Activated CD4-positive, alpha-beta T cell treated with anti-CD3 and anti-CD28 coated beads, Interleukin-2, amount 10 ng/mL, durations not matched to agents 24 days and 14 days (primary cell): ENCODE results near the gene MRRF. TPM values are rescaled to one million over a fixed set of nuclear protein-coding genes. Genes with fewer than 3 reads are reported as not detected.

ENCODE experiments used
- DNase-seq: peaks from one replicate; pipeline ENCODE4 v3.0.0; 2022
- H3K27ac Mint-ChIP-seq: one replicate; pipeline ENCODE4 v1.8.0; 2022; ENCODE audit warnings: mild to moderate bottlenecking, mixed read lengths
- H3K27me3 Mint-ChIP-seq: one replicate; pipeline ENCODE4 v1.8.0; 2022; ENCODE audit warnings: mixed read lengths
- H3K36me3 Mint-ChIP-seq: one replicate; pipeline ENCODE4 v1.8.0; 2022; ENCODE audit warnings: low read depth, mild to moderate bottlenecking, mixed read lengths
- H3K4me1 Mint-ChIP-seq: one replicate; pipeline ENCODE4 v1.8.0; 2021; ENCODE audit warnings: mixed read lengths
- H3K4me3 Mint-ChIP-seq: one replicate; pipeline ENCODE4 v1.8.0; 2022; ENCODE audit warnings: mild to moderate bottlenecking, moderate library complexity, mixed read lengths
- H3K9me3 Mint-ChIP-seq: one replicate; pipeline ENCODE4 v1.8.0; 2021; ENCODE audit warnings: mixed read lengths
- intact Hi-C: fragments of 100-400 bp; cut with micrococcal nuclease; formaldehyde crosslinking; loops from one replicate; pipeline ENCODE4 v1.15.1; 2023
- total RNA-seq: library from RNA; stranded (reverse); gene quantifications from 2 replicates; pipeline ENCODE4 v1.2.3, GENCODE V29; 2022

MRRF gene
- total RNA-seq, 1 donor from 2014 or later: 73.1 TPM

DNA sequence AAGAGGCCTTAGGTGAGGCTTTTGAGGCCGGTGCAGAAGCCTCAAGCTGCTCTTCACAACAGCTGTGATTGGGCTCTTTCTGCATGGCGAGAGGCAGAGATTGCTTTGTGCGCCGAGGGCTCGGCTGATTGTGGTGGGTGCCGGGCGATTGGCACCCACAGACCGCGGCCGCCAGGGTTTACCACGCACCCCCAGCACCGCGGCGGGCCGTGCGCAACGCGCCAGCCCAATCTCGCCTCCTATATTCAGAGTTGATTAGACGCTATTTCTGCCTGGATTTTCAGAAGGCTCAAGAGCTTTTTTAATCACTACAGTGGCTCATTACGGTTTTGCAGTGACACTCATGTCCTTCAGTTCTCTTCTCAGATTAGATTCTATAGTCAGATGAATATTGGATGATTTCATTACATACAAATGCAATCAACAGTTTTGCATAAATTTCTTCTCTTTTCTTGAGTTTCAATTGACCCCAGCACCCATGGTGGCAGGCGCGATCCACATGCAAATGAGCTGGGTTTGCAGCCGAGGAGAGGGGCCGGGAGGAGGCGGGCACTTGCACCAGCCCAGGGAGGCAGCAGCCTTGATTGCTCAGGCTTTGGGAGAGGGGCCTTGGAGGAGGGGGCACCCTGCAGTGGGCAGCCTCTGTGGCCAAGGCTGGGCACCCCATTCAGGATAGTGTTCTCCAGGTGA, 72.3 kb downstream of the MRRF start:
- intact Hi-C loops: no loop called here
- no peaks in the 10 kb centered on the region for H3K9me3 Mint-ChIP-seq
- no peak overlapping the region for H3K27ac Mint-ChIP-seq
- no peak for DNase-seq
- H3K4me3 Mint-ChIP-seq: no peak overlapping the region
- H3K36me3 Mint-ChIP-seq: no peaks in the 10 kb centered on the region
- peaks cover 2% of the 10 kb centered on the region for H3K4me1 Mint-ChIP-seq
- peaks cover 2% of the 10 kb centered on the region for H3K27me3 Mint-ChIP-seq

DNA sequence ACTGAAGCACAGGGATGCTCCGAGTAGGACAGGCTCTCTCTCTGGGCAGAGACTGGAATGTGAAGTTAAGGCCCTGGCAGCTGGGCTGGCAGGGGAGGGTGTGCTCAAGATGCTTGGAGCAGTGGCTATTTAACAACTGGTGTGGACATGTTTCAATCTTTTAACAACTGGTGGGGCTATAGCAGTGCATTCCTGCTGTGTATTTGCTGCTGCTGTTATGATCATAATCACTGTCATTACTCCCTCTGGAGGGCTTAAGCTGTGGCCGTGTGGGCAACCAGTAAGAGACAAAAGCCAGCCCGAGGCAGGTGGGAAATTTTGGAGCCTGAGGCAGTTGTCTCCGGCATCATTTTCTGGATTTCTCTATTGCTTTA, 72.9 kb downstream of the MRRF start:
- Mint-ChIP-seq H3K27me3 (peaks cover 4% of the 10 kb centered on the region), H3K4me3 (no peak overlapping the region), H3K4me1 (no peaks in the 10 kb centered on the region), H3K36me3 (no peaks in the 10 kb centered on the region), H3K9me3 (no peaks in the 10 kb centered on the region), H3K27ac (no peak overlapping the region)
- DNase-seq: no peak
- intact Hi-C loops: no loop called here

GRCh38 chr9:122338536-122338935, 73.9 kb downstream of the MRRF start:
- no peak overlapping the region for H3K4me3 Mint-ChIP-seq
- H3K4me1 Mint-ChIP-seq: no peaks in the 10 kb centered on the region
- intact Hi-C loops: no loop called here
- H3K36me3 Mint-ChIP-seq: no peaks in the 10 kb centered on the region
- no peak for DNase-seq
- H3K27ac Mint-ChIP-seq: no peak overlapping the region
- H3K27me3 Mint-ChIP-seq: peaks cover 4% of the 10 kb centered on the region
- no peaks in the 10 kb centered on the region for H3K9me3 Mint-ChIP-seq

DNA sequence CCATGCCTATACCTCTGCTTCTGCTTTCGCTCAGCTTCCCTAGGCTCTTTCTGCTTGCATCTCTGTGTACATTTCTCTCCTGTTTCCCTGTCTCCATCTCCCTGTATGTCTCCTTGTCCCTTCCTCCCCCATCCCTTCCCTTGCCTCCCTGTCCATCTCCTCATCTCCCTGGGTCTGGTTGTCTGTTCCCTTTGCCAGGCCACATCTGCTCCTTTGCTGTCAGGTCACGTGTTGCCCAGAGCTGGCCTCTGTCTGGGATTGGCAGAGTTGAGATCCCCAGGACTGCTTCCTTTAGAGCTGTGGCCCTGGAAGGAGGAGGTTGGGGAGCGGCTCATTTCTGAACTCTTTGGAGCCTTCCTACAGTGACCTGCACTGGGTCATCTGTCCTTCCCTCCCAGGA, 74.3 kb downstream of the MRRF start:
- H3K27me3 Mint-ChIP-seq: peaks cover 8% of the 10 kb centered on the region
- H3K36me3 Mint-ChIP-seq: no peaks in the 10 kb centered on the region
- intact Hi-C loops: no loop called here
- H3K4me1 Mint-ChIP-seq: no peaks in the 10 kb centered on the region
- H3K9me3 Mint-ChIP-seq: no peaks in the 10 kb centered on the region
- DNase-seq: no peak
- no peak overlapping the region for H3K4me3 Mint-ChIP-seq
- H3K27ac Mint-ChIP-seq: no peak overlapping the region

GRCh38 chr9:122339579-122339978, 74.9 kb downstream of the MRRF start:
- H3K36me3 Mint-ChIP-seq: no peaks in the 10 kb centered on the region
- H3K27me3 Mint-ChIP-seq: peaks cover 8% of the 10 kb centered on the region
- H3K27ac Mint-ChIP-seq: no peak overlapping the region
- no peak overlapping the region for H3K4me3 Mint-ChIP-seq
- DNase-seq: no peak
- H3K9me3 Mint-ChIP-seq: no peaks in the 10 kb centered on the region
- intact Hi-C loops: no loop called here
- no peaks in the 10 kb centered on the region for H3K4me1 Mint-ChIP-seq

GRCh38 chr9:122340161-122340560, 75.5 kb downstream of the MRRF start:
- H3K27me3 Mint-ChIP-seq: peaks cover 12% of the 10 kb centered on the region
- H3K4me1 Mint-ChIP-seq: no peaks in the 10 kb centered on the region
- DNase-seq: no peak
- H3K27ac Mint-ChIP-seq: no peak overlapping the region
- H3K4me3 Mint-ChIP-seq: no peak overlapping the region
- H3K36me3 Mint-ChIP-seq: no peaks in the 10 kb centered on the region
- intact Hi-C loops: loop anchor here (10.0 kb wide), 1 partner anchor 125 kb away; no protein-coding TSS in a partner anchor
- no peaks in the 10 kb centered on the region for H3K9me3 Mint-ChIP-seq

DNA sequence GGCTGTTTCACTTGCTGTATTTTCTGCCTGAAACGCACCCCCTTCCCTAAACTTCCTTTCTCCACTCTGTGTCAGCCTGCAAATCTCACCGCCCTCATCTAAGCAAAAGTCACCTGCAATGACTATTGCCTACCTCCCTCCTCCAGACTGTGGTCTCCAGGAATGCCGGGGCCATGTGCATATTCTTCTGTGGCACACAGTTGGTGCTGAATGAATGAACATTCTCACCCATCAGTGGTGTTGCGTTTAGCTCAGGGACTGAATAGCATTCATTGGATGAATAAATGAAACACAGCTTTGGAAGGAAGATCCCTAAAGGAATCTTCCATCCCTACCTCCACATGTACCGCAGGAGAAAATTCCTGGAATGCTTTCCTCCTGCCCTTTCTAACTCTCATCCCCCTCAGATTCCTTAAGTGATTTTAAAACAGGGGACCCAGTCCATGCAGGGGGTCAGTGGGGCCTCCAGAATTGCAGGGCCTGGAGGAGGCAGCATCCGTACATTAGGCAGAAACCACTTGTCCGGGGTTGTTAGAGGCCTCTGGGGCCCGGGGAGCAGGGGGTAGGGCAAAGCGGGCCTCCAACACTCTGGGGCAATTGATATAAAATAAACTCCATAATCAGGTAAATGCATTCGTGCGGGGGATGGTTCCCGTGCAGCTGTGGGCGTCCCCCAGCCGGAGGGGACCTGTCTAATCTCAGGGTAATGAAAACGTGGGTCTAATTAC, 77.8 kb downstream of the MRRF start:
- intact Hi-C loops: loop anchor here (10.0 kb wide), 1 partner anchor 128 kb away; no protein-coding TSS in a partner anchor
- H3K4me3 Mint-ChIP-seq: no peak overlapping the region
- H3K27me3 Mint-ChIP-seq: peaks cover 29% of the 10 kb centered on the region
- DNase-seq: no peak
- no peaks in the 10 kb centered on the region for H3K36me3 Mint-ChIP-seq
- peaks cover 6% of the 10 kb centered on the region for H3K4me1 Mint-ChIP-seq
- H3K9me3 Mint-ChIP-seq: no peaks in the 10 kb centered on the region
- H3K27ac Mint-ChIP-seq: no peak overlapping the region

DNA sequence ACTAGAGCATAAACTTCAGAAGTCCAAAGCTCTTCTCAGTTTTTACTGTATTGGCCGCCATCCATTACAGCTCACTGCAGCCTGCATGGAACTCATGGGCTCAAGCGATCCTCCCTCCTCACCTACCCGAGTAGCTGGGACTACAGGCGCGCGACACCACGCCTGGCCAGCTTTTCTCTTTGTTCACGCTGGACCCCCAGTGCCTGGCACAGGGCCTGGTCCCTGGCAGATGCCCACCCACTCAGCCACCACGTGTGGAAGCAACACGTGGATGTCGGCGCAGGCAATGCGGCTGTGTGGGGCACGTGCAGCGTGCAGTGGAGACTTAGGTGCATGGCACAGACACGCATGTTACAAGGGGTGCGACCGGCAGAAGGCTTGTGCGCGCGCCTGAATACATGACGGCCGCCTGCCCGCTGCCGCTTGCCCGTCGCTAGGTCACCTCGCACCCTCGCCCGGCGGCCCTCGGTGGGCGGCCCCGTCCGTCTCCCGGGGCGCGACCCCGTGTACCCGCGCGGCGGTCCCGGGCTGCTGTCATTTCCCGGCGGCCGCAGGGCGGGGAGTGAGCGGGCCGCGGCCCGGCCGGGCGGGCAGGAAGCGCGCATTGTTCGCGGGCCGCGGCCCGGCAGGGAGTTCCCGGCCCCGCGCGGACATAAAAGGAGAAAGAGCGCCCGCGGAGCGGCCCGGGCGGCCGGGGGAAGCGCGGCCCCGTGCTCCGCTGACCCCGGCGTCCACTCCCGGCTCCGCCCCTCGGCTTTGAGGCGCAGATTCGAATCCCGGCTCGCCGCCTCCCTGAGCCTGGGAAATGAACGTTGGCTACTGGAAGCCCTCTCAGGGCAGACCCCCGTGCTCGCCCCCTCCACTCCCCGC, 82.0 kb downstream of the MRRF start:
- H3K9me3 Mint-ChIP-seq: no peaks in the 10 kb centered on the region
- intact Hi-C loops: loop anchor here (10.0 kb wide), 1 partner anchor 132 kb away; no protein-coding TSS in a partner anchor
- H3K36me3 Mint-ChIP-seq: no peaks in the 10 kb centered on the region
- peaks cover 55% of the 10 kb centered on the region for H3K27me3 Mint-ChIP-seq
- H3K27ac Mint-ChIP-seq: peak overlapping the region; percentile 36
- peak overlapping the region; percentile 84 for H3K4me3 Mint-ChIP-seq
- peaks cover 22% of the 10 kb centered on the region for H3K4me1 Mint-ChIP-seq
- peak; percentile 69 for DNase-seq

DNA sequence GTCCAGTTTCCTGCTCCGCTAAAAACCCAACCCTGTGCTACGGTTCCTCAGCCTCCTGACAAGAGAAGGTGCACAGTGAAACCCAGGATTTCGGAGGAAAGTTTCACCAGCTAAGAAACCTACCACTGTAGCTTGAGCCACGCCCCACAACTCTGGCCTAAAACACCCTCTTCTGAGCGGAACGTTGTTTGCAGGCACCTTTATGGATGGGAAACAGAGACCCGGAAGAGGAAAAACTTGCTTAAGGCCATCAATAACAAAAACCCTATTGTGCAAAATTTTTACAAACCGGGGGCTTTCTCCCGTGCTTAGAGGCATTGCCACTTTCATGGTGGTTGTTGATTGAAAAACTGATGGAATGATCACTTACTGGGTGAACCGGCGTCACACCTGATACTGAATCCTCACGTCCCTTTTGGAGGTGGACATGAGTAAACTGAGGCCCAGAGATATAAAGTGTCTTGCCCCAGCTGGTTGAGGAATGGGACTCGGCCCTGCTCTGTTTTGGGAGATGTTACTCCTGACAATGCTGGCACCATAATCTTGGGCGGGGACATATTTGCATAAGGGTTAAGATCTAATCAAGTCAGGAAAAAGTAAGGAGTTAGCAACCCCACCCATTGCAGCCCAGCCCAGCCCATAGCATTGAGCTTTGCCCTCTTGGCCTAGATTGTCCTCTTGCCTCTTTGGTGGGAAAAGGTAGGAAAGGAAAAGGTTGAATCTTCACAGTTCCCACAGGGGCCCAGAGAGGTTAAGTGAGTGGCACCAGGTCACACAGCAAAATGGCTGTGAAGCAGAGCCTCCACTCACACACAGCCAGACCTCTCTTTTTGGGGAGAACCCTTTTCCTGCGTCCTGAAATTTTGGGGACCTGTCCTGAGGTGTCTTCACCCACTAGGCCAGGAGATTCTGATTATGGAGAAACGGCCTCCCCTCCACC, 82.9 kb downstream of the MRRF start:
- Mint-ChIP-seq H3K36me3 (no peaks in the 10 kb centered on the region), H3K4me1 (peaks cover 22% of the 10 kb centered on the region), H3K27me3 (peaks cover 52% of the 10 kb centered on the region), H3K4me3 (peak overlapping the region; percentile 84), H3K27ac (peak overlapping the region; percentile 36), H3K9me3 (no peaks in the 10 kb centered on the region)
- DNase-seq: no peak
- intact Hi-C loops: loop anchor here (10.0 kb wide), 1 partner anchor 133 kb away; no protein-coding TSS in a partner anchor

DNA sequence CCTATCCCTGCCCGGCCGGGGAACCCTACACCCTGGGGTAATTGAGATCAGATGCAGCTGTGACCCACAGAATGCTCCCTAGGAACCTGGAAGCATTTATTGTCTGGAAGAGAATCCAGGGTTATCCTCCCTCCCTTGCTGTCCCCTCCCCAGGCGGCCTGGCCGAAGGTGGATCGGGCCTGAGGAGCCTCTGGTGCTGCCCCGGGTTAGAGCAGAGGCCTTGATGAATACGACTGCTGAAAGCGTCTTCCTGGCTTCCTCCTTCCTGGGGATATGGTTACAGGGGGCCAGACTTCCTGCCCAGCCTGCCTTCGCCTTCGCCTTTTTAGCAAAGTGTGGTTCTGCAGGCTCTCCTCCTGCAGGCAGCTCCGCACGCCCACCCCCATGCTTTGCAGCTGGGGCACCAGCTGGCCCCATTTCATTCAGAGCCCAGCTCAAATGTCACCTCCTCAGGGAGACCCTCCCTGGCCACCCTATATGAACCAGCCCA, 83.7 kb downstream of the MRRF start:
- no peak for DNase-seq
- intact Hi-C loops: loop anchor here (10.0 kb wide), 1 partner anchor 134 kb away; no protein-coding TSS in a partner anchor
- Mint-ChIP-seq H3K4me1 (peaks cover 22% of the 10 kb centered on the region), H3K9me3 (no peaks in the 10 kb centered on the region), H3K27me3 (peaks cover 52% of the 10 kb centered on the region), H3K36me3 (no peaks in the 10 kb centered on the region), H3K4me3 (no peak overlapping the region), H3K27ac (no peak overlapping the region)

GRCh38 chr9:122348791-122349190, 84.1 kb downstream of the MRRF start:
- H3K27ac Mint-ChIP-seq: peak overlapping the region; percentile 35
- H3K9me3 Mint-ChIP-seq: no peaks in the 10 kb centered on the region
- DNase-seq: no peak
- H3K4me3 Mint-ChIP-seq: no peak overlapping the region
- no peaks in the 10 kb centered on the region for H3K36me3 Mint-ChIP-seq
- H3K4me1 Mint-ChIP-seq: peaks cover 22% of the 10 kb centered on the region
- intact Hi-C loops: loop anchor here (10.0 kb wide), 1 partner anchor 134 kb away; no protein-coding TSS in a partner anchor
- peaks cover 51% of the 10 kb centered on the region for H3K27me3 Mint-ChIP-seq

GRCh38 chr9:122349201-122349600, 84.5 kb downstream of the MRRF start:
- no peak overlapping the region for H3K4me3 Mint-ChIP-seq
- intact Hi-C loops: loop anchor here (10.0 kb wide), 1 partner anchor 134 kb away; no protein-coding TSS in a partner anchor
- no peak overlapping the region for H3K27ac Mint-ChIP-seq
- H3K4me1 Mint-ChIP-seq: peaks cover 22% of the 10 kb centered on the region
- peaks cover 49% of the 10 kb centered on the region for H3K27me3 Mint-ChIP-seq
- no peak for DNase-seq
- no peaks in the 10 kb centered on the region for H3K9me3 Mint-ChIP-seq
- H3K36me3 Mint-ChIP-seq: no peaks in the 10 kb centered on the region
